ENCODE data around the gene CD200R1L. TPM values are rescaled to one million over a fixed set of nuclear protein-coding genes. Genes with fewer than 3 reads are reported as not detected.

The CD200R1L gene
- total and polyA plus RNA-seq, 2 of the 4 experiments (the other 2 are of a cell fraction) = not detected

- Histone ChIP-seq H3K9me3 (ENCODE audit: control insufficient read depth, insufficient read depth, low read length) (peaks cover 5% of the 10 kb centered on the region), H3K4me3 (ENCODE audit: insufficient read depth, low read depth, low read length) (no peak overlapping the region), H3K4me1 (ENCODE audit: control insufficient read depth, insufficient read depth, low read length) (no peaks in the 10 kb centered on the region), H2AK5ac (ENCODE audit: low read depth, low read length) (no peak overlapping the region), H3K4ac (ENCODE audit: low read depth, low read length) (no peak overlapping the region), H3K27ac (ENCODE audit: insufficient read depth, low read length) (no peak overlapping the region), H3K9ac (ENCODE audit: low read depth, low read length) (no peak overlapping the region), H3K14ac (replicated peaks; ENCODE audit: low read depth, low read length) (no peak overlapping the region), H3K4me2 (ENCODE audit: low read depth, low read length) (no peak overlapping the region), H2BK120ac (ENCODE audit: low read depth, low read length) (no peak overlapping the region), H3K18ac (ENCODE audit: low read depth, low read length) (no peak overlapping the region), H2BK20ac (ENCODE audit: low read depth, low read length) (no peak overlapping the region), H3K56ac (ENCODE audit: extremely low read depth, insufficient read depth, low read length) (no peak overlapping the region), H3K27me3 (ENCODE audit: control insufficient read depth, insufficient read depth, low read length) (no peaks in the 10 kb centered on the region; the same call in 1 of the 2 replicates), H3K36me3 (ENCODE audit: control insufficient read depth, insufficient read depth, low read length) (no peaks in the 10 kb centered on the region), H3K79me1 (ENCODE audit: low read depth in 1 of 2, low read length in 2 of 2) (no peaks in the 10 kb centered on the region), H4K8ac (ENCODE audit: low read depth in 2 of 2, low read length in 2 of 2) (no peak overlapping the region), H3K23ac (ENCODE audit: low read depth, low read length) (no peak overlapping the region), H4K91ac (ENCODE audit: insufficient read depth, low read depth, low read length) (no peak overlapping the region), H2BK15ac (ENCODE audit: low read depth, low read length) (no peak overlapping the region), H4K20me1 (ENCODE audit: insufficient read depth, low read length) (no peaks in the 10 kb centered on the region), H2AK9ac (replicated peaks; ENCODE audit: low read depth, low read length, poor library complexity) (no peak overlapping the region), H2BK5ac (ENCODE audit: low read depth, low read length, poor library complexity, severe bottlenecking) (no peak overlapping the region), H2AFZ (replicated peaks; ENCODE audit: low read length, poor library complexity) (no peak overlapping the region), H3K9me1 (ENCODE audit: insufficient read depth, low read length) (no peaks in the 10 kb centered on the region), H4K5ac (ENCODE audit: low read depth, low read length) (no peak overlapping the region)
- DNase-seq (no peak), ATAC-seq (ENCODE audit: low read depth) (no peak)
- TF ChIP-seq MXI1 (IDR thresholded peaks at IDR 0.05; ENCODE audit: borderline replicate concordance, low read depth, low read length) (no peak), RCOR1 (IDR thresholded peaks at IDR 0.05; ENCODE audit: insufficient replicate concordance, low read length) (no peak), CHD1 (IDR thresholded peaks at IDR 0.05; ENCODE audit: low read depth, low read length) (no peak)
- intact Hi-C loops (cut with micrococcal nuclease) = no loop called here
- dilution Hi-C loops (cut with HindIII; ENCODE audit: low sequenced_read_pairs, unreplicated experiment) = no loop called here
- ChIA-PET POLR2A (ENCODE audit: unreplicated experiment) (no interaction called here), CTCF (no interaction called here)
- in situ Hi-C loops (cut with MboI; ENCODE audit: low sequenced_read_pairs) = no loop called here
- BruUV-seq (replicated peaks) = no TSS peak
Measured at GRCh38 chr3:112874725-112875124, 28.1 kb upstream of the CD200R1L start.
